Hippocampal formation (tissue), 2 donors: ENCODE data around the gene LPA.

Experiments used
- DNase-seq, 2 donors: peaks; one replicate each; lab custom pipeline; 2025; lab: John Stamatoyannopoulos, UW

Gene LPA

DNA sequence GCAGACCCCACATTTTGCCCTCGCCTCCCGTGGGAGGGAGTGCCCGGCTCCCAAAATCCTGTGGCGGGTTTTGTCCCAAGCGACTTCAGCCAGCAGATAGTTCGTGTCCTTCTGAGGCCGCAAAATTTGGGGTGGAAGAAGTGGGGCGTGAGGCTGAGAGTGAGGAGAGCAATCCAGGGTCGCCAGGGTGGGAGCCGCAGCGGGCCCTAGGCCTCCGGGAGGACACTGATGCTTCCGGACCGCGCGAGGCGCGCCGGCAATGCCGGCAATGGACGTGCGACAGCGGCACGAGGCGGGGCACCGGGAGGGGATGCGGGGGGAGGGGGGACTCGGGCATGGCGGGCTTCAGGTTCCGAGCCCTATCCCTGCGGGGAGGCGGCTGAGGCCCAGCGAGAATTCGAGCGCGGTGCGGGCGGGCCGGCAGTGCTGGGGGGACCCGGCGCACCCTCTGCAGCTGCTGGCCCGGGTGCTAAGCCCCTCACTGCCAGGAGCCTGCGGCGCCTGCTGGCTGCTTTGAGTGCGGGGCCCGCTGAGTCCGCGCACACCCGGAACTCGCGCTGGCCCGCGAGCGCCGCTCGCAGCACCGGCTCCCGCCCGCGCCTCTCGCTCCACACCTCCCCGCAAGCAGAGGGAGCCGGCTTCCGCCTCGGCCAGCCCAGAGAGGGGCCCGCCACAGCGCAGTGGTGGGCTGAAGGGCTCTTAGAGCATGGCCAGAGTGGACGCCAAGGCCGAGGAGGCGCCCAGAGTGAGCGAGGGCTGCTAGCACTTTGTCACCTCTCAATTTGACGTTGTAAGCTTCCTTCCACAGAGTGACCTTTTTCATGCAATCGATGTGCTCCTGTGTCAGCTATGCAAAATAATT lies 143.8 kb downstream of the LPA start:
- peak; percentile 58 to 87 for DNase-seq

DNA sequence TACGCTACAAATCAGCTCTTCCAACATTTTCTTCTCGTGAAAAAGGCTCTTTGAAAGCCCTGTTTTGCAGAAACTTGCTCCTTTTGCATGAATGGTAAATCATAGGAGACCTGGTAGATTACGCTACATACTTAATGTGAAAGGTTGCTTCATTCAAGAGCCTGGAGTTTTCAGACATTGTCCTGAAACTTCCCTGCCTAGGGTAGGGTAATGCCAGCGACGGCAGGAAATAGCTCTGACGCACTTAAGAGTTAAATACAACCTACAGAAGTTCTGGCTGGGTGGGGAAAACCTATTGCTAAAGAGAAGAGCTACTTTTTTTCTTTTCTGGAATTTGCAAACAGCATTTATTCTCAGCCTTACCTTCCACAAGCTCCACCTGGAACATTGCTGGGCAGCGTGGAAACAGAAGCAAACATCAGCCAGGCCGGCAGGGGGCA lies 144.5 kb downstream of the LPA start:
- DNase-seq = no peak

DNA sequence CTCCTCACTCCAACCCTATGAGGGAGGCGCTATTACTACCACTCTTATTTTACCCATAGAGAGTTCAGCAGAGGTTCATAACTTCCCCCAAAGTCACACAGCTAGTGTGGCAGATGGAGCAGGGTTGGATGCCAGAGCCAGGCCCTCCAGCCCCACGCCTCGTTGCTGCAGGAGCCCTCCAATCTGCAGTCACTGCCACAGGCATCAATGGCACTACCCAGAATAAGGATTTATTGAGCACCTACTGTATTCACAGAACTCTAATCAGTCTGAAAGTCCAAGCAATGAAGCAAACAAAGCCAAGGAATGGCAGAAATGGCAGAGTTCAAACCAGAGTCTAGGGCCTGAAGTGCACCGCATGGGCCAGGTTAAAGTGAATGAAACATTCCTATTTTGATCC lies 144.9 kb downstream of the LPA start:
- no peak for DNase-seq

DNA sequence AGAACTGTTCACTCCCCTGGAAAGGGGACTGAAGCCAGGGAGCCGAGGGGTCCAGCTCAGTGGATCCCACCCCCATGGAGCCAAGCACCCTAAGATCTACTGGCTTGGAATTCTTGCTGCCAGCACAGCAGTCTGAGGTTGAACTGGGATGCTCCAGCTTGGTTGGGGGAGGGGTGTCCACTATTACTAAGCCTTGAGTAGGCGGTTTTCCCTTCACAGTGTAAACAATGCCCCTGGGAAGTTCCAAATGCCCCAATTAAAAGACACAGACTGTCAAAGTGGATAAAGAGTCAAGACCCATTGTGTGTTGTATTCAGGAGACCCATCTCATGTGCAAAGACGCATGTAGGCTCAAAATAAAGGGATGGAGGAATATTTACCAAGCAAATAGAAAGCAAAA lies 150.2 kb downstream of the LPA start:
- DNase-seq = no peak

DNA sequence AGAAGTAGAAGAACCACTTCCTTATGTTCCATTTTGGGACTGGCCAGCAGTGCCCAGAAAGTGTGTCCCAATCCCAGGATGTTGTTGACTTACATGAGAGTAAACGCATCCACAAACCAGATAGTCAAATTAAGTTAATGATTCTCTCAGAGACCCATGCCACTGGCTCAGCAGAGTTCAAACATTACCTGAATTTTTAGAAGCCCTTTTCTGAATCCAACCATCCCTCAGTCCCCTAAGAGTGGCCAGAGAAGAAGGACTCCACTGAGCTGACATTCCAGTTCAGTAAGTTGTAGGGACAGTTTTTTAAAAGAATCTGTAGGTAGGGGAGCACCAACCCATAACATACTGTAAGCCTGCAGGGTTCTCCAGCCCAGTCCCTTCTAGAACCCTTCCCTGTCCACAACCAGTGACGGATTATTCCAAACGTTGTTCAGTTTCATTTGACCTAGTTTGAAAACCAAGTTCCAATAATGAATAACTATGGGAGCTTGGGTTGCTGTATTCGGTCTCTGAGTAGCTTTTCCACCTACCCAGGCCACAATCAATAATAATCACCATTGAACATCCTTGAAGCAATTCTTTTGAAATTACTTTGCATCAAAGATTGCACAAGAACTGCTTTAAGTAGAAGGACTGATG lies 153.0 kb downstream of the LPA start:
- DNase-seq = no peak

DNA sequence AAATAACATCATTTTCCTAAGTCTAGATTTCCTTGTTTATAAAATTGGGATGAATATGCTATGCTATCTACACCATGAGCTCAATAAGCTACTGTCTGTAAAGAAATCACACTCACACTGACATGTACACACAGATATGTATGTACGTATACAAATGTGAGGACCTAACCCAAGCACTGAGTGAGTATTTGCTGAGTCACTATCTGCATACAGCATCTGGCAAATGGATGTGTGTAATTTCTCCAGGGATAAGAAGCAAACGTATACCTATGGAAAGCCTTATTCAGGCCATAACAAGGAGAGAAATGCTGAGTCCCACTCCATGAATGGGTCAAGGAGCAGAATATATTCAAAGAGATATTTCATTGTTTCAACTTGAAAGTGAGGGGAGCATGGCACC lies 153.9 kb downstream of the LPA start:
- no peak for DNase-seq

DNA sequence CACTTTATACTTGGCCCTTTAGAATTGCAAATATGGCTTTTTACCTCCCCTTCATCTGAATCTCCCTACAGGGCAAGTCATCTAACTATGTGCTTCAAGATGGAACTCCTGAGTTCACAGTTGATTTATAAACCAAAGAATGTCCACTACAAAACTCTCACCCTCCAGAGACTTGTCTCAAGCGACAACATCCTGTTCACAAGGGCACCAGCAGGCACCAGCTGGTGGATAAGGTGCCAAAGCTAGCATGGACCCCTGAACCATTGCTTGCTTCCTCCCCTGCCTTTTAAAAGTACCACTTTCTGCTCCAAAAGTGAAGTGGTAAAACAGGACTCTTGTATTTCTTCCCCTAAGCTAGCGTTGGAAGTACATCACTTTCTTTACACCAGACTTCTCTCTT lies 154.5 kb downstream of the LPA start:
- no peak for DNase-seq

DNA sequence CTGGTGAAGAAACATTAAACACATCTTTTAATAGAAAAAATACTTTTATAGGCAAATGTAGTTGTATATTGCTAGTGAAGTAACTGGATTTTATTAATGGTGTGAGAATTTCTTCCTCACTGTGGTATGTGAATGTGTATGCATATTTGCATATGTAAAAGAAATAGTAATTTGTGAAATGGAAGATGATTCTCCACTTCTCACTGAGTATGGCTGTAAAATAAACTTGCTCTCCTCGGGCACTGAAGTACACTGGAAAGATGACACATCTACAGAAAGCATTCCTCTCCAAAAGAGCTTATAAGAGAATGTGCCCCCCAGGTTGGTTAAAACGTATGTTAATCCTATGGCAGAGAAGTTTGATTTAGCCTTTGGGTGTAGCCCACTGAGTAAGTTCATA lies 155.5 kb downstream of the LPA start:
- DNase-seq = no peak

DNA sequence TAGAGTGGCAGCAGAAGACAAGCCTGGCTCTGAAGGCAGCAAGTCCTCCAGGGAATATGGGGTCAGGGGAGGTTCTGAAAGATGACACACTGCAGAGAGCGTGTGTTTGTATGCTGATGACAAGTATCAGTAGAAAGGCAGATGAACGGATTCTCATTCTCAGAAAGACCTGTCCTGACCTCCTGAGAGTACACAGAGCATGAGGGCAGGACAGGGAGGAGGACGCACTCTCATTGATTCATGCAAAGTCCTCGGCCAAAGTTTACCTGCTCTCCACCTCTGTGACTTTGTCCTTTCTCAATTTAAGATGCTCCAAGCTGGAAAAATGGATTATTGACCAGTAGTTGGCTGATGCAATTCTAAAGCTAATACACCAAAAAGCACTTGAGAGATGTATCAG lies 156.7 kb downstream of the LPA start:
- no peak for DNase-seq

DNA sequence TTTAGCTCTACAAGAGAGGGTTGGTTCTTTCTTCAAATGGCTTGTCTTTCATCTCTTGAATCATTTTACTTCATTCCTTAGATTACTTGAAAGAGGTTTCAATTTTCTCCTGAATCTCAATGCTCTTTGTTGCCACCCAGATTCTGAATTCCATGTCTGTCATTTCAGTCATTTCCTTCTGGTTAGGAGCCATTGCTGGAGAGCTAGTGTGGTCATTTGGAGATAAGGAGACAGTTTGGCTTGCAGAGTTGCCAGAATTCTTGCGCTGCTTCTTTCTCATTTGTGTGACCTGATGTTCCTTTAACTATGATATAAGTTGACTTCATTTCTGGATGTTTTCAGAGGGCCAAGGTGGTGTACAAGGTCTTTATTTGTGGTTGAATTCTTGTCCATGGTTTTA lies 158.1 kb downstream of the LPA start:
- no peak for DNase-seq

DNA sequence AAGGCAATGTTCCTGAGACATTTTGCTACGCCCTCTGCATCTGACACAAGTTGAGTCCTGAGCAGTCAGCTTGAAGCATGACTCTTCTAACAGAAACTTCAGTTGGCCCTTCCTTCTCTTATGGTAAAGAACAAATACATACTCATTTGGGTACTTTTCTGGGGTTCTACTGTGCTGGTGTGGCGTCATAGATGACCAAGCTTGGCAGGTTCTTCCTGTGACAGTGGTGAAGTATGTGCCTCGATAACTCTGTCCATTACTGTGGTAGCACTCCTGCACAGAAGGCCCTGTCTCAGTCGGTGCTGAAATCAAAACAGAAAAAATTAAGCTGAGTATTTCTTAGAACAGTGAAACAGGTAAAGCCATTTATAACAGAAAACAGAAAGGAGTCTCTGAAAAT lies 163.4 kb downstream of the LPA start:
- no peak for DNase-seq

DNA sequence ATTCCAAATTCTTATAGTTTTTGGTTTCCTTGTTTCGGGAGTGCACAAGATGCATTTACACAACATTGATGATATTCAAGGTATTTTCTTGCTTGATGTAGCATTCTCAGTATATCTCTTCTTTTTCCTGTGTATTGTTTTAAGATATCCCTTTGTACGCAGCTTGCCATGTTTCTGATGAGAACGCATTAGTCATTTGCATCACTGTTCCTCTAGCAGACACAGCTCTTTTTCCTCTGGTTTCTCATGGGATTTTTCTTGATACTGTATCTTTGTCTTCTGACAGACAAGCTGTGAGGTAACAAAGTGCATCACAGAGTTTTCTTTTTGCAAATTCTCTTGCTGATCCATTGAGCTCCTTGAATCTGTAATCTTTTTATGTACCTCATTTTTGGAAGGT lies 169.5 kb downstream of the LPA start:
- no peak for DNase-seq

DNA sequence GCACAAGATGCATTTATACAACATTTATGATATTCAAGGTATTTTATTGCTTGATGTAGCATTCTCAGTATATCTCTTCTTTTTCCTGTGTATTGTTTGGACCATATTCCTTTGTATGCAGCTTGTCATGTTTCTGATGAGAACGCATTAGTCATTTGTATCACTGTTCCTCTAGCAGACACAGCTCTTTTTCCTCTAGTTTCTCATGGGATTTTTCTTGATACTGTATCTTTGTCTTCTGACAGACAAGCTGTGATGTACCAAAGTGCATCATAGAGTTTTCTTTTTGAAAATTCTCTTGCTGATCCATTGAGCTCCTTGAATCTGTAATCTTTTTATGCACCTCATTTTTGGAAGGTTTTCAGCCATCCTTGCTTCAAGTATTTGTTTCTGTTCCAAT lies 175.0 kb downstream of the LPA start:
- no peak for DNase-seq

DNA sequence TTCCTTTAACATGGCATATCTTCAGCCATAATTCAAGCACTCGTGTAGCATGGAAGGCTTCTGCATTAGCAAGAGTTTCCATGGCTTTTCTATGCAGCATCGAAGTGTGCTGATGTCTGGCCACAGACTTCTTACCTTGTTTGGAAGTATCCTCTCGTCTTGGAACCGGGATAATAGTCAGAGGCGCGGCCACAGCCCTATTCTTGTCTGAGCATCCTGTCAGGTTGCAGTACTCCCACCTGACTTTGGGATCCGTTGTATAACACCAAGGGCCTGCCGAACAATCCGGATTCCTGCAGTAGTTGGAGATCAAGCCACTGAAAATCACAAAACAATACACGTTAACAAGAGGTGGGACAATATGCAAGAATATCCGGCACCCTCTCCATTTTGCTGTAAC lies 177.0 kb downstream of the LPA start:
- DNase-seq = no peak
